SK-N-SH treated with all-trans-retinoic acid at 6 μM for 48 hours (cell line): ENCODE results near the gene HK2.

Experiments
- TF ChIP-seq, protein P1 (sequence below): fragments of 250-450 bp; sonication (Bioruptor Pico); IDR thresholded peaks from 2 replicates; pipeline ENCODE4 v1.8.0; 2020; ENCODE audit warnings: mild to moderate bottlenecking, moderate library complexity, borderline replicate concordance
- TF ChIP-seq, protein P2 (sequence below): fragments of 250-450 bp; sonication (Bioruptor Pico); IDR thresholded peaks from 2 replicates; pipeline ENCODE4 v1.5.1; 2021; ENCODE audit warnings: mild to moderate bottlenecking, moderate library complexity

DNA sequence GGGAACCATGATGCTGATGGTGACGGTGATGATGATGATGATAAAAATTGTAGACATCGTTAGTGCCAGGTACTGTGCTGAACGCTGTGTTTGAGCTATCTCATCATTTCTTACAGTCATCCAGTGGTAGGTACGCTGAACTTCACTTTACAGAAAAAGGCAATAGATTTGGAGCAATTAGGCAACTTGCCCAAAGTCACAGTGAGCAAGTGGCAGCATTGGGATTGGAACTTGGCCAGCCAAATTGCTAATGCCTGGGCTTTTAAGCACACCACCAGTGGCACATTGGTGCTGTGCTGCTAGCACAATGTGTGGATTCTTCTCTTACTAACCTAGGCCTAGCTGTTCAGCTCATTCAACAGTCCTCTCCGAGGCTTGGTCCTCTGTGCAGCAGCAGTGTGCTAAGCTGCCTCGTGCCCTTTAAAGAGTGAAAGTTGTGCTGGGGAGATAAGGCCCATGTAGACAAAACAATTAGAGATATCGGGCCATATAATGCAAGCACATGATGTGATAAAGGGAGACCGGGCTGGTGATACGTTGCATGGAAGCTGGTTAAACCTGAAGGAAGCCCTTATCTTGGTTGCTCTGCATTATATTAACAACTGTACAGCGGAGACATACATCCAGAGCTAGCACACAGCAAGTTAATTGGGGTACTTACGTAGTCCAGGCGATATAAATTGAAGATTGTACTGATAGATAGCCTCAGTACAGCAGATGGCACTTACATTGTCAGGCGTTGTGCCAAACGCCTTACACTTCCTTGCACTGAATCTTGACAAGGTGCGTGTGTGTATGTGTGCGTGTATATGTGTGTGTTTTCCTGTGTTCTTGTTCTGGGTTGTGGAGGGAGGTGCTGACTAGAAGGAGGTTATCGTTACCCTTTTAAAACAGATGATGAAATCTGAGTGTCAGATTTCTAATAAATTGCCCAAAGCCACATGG is 28.4 kb downstream of the HK2 start:
- TF ChIP-seq, protein P1, sequence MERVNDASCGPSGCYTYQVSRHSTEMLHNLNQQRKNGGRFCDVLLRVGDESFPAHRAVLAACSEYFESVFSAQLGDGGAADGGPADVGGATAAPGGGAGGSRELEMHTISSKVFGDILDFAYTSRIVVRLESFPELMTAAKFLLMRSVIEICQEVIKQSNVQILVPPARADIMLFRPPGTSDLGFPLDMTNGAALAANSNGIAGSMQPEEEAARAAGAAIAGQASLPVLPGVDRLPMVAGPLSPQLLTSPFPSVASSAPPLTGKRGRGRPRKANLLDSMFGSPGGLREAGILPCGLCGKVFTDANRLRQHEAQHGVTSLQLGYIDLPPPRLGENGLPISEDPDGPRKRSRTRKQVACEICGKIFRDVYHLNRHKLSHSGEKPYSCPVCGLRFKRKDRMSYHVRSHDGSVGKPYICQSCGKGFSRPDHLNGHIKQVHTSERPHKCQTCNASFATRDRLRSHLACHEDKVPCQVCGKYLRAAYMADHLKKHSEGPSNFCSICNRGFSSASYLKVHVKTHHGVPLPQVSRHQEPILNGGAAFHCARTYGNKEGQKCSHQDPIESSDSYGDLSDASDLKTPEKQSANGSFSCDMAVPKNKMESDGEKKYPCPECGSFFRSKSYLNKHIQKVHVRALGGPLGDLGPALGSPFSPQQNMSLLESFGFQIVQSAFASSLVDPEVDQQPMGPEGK, result no peak
- TF ChIP-seq, protein P2, sequence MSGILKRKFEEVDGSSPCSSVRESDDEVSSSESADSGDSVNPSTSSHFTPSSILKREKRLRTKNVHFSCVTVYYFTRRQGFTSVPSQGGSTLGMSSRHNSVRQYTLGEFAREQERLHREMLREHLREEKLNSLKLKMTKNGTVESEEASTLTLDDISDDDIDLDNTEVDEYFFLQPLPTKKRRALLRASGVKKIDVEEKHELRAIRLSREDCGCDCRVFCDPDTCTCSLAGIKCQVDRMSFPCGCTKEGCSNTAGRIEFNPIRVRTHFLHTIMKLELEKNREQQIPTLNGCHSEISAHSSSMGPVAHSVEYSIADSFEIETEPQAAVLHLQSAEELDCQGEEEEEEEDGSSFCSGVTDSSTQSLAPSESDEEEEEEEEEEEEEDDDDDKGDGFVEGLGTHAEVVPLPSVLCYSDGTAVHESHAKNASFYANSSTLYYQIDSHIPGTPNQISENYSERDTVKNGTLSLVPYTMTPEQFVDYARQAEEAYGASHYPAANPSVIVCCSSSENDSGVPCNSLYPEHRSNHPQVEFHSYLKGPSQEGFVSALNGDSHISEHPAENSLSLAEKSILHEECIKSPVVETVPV, result no peak
